HepG2 (cell line): ENCODE measurements around the gene RPAP2. TPM values are rescaled to one million over a fixed set of nuclear protein-coding genes. Genes with fewer than 3 reads are reported as not detected.

Experiments
- ATAC-seq: fragments of 200-7000 bp; cut with Tn5 transposase; 3 replicates; pipeline ENCODE4 v1.9.1; 2020; ENCODE audit warnings: mild to moderate bottlenecking, moderate library complexity
- BruUV-seq: library from RNA; stranded (reverse); fragments of 400-500 nt; replicated peaks from 2 replicates; lab custom pipeline; 2021; lab: Mats Ljungman, UMichigan
- CTCF ChIA-PET: fragments of 300-600 bp; formaldehyde crosslinking; extraction: SDS; loops from one replicate; lab custom pipeline; 2021; ENCODE audit warnings: low total read pairs, inconsistent platforms, low intra/inter-chr PET ratio; lab: Yijun Ruan, JAX
- POLR2A ChIA-PET: fragments of 350-600 bp; sonication (Branson Sonifier 250); formaldehyde crosslinking; loops from one replicate; lab custom pipeline; 2020; ENCODE audit warnings: antibody characterized with exemption, inconsistent platforms; lab: Yijun Ruan, JAX
- DNase-seq: peaks from one replicate; pipeline ENCODE4 v3.0.0-alpha.2; 2015; ENCODE audit warnings: low spot score
- FAIRE-seq: peaks from 3 replicates; lab custom pipeline; 2011; peaks lifted over from hg19 to GRCh38; lab: Jason Lieb, UNC
- H2AFZ ChIP-seq: one replicate; pipeline ENCODE4 v1.6.1; 2011; ENCODE audit warnings: low read length, inconsistent platforms
- H3K27ac ChIP-seq: fragments of 300-600 bp; 3 replicates; pipeline ENCODE4 v1.8.0; 2011; ENCODE audit warnings: mixed run types, mild to moderate bottlenecking, mixed read lengths, low read length, inconsistent platforms; ENCODE audit not compliant: insufficient read depth; ENCODE audit errors: extremely low read length
- H3K27me3 ChIP-seq, 2 experiments: fragments of 200-600 bp in 1 of 2; 2 replicates in 1 of 2; 3 replicates in 1 of 2; pipeline versions ENCODE4 v1.6.0 to v1.8.0; 2011; ENCODE audit warnings: low read length in 2 of 2, mild to moderate bottlenecking in 2 of 2, moderate library complexity in 2 of 2, inconsistent platforms in 1 of 2; ENCODE audit not compliant: insufficient read depth in 2 of 2, control insufficient read depth in 1 of 2
- H3K36me3 ChIP-seq, 2 experiments: fragments of 200-600 bp in 1 of 2; replicated peaks in 1 of 2; 2 replicates in 1 of 2; 3 replicates in 1 of 2; pipeline versions ENCODE4 v1.5.1 to v1.8.0; 2011; ENCODE audit warnings: low read length in 2 of 2, inconsistent platforms in 1 of 2; ENCODE audit not compliant: insufficient read depth in 2 of 2, control insufficient read depth in 1 of 2
- H3K4me1 ChIP-seq: 2 replicates; pipeline ENCODE4 v1.5.1; 2012; ENCODE audit warnings: low read length, inconsistent platforms; ENCODE audit not compliant: insufficient read depth
- H3K4me2 ChIP-seq: 2 replicates; pipeline ENCODE4 v1.6.0; 2011; ENCODE audit warnings: low read depth, low read length, inconsistent platforms
- H3K4me3 ChIP-seq, 3 experiments: fragments of 200-600 bp in 1 of 3; sonication (generic), shearing (Covaris generic) in 1 of 3; replicated peaks in 1 of 3; 2 replicates each; pipeline ENCODE4 v1.5.1; 2011 to 2016; ENCODE audit warnings: low read length in 3 of 3, inconsistent platforms in 2 of 3, low read depth in 2 of 3, mild to moderate bottlenecking in 2 of 3, control low read depth in 1 of 3, mixed read lengths in 1 of 3; ENCODE audit not compliant: insufficient read depth in 1 of 3
- H3K79me2 ChIP-seq: one replicate; pipeline ENCODE4 v1.6.1; 2011; ENCODE audit warnings: low read length, inconsistent platforms; ENCODE audit not compliant: insufficient read depth
- H3K9ac ChIP-seq: 2 replicates; pipeline ENCODE4 v1.6.0; 2011; ENCODE audit warnings: mild to moderate bottlenecking, low read depth, low read length, inconsistent platforms; ENCODE audit not compliant: insufficient read depth
- H3K9me3 ChIP-seq: 2 replicates; pipeline ENCODE4 v1.5.1; 2012; ENCODE audit warnings: mild to moderate bottlenecking, low read length
- H4K20me1 ChIP-seq: 2 replicates; pipeline ENCODE4 v1.6.0; 2011; ENCODE audit warnings: inconsistent platforms, mild to moderate bottlenecking, low read length, moderate library complexity; ENCODE audit not compliant: insufficient read depth
- CCDC6 ChIP-seq: sonication (generic); formaldehyde crosslinking; IDR thresholded peaks from 2 replicates; pipeline ENCODE4 v1.8.1; 2022; ENCODE audit warnings: mild to moderate bottlenecking, missing genetic modification reagents, moderate library complexity
- NCOA2 ChIP-seq: sonication (generic); formaldehyde crosslinking; IDR thresholded peaks from 2 replicates; pipeline ENCODE4 v1.8.0; 2022; ENCODE audit warnings: inconsistent platforms
- RNF2 ChIP-seq: fragments of 450-650 bp; conservative IDR thresholded peaks from 2 replicates; pipeline ENCODE4 v1.6.1; 2016; ENCODE audit warnings: low read depth
- ZNF225 ChIP-seq: sonication (generic); formaldehyde crosslinking; IDR thresholded peaks from 2 replicates; pipeline ENCODE4 v1.4.0; 2020; ENCODE audit warnings: mild to moderate bottlenecking, missing genetic modification reagents
- ZNF776 ChIP-seq: sonication (generic); formaldehyde crosslinking; IDR thresholded peaks from 2 replicates; pipeline ENCODE4 v1.4.0; 2020; ENCODE audit warnings: mild to moderate bottlenecking, missing genetic modification reagents
- ZNF790 ChIP-seq: sonication (generic); formaldehyde crosslinking; IDR thresholded peaks from 2 replicates; pipeline ENCODE4 v1.8.0; 2022; ENCODE audit warnings: missing genetic modification reagents, mild to moderate bottlenecking, borderline replicate concordance
- WGBS: methylation state at CpG from one replicate; pipeline ENCODE4 v1.1.6; 2017; ENCODE audit warnings: low lambda C conversion rate; 5-methylcytosine and 5-hydroxymethylcytosine counted together
- in situ Hi-C: cut with HindIII; loops from 2 replicates; pipeline ENCODE4 v1.10.0; 2017; ENCODE audit warnings: low pct_unique_long_range_greater_than_20kb; ENCODE audit not compliant: extremely low pct_ligation_motif_present
- intact Hi-C: fragments of 100-400 bp; cut with micrococcal nuclease; formaldehyde crosslinking; loops from one replicate; pipeline ENCODE4 v1.10.0; 2022; ENCODE audit not compliant: unreplicated experiment
- polyA plus RNA-seq, 8 experiments: library from polyadenylated mRNA; depleted of rRNA in 3 of 8; stranded (reverse) in 7 of 8; unstranded in 1 of 8; fragments of >200 nt; fragmentation: Illumina TruSeq in 4 of 8; extraction: Trizol in 4 of 8; gene quantifications; 2 replicates each; pipeline versions ENCODE4 v1.2.1 to v1.2.3, GENCODE V29; 2011 to 2016; ENCODE audit warnings: low read depth in 4 of 8, missing spikeins in 1 of 8, mixed read lengths in 1 of 8; ENCODE audit not compliant: insufficient read depth in 1 of 8
- total RNA-seq, 5 experiments: library from RNA; depleted of rRNA; stranded (reverse); fragments of >200 nt; fragmentation: Illumina TruSeq; extraction: Trizol; gene quantifications; 2 replicates each; pipeline ENCODE4 v1.2.3, GENCODE V29; 2016; ENCODE audit warnings: low read depth in 1 of 5
- TF ChIP-seq, protein P1 (sequence below): sonication (generic); formaldehyde crosslinking; IDR thresholded peaks from 2 replicates; pipeline ENCODE4 v1.4.0; 2020; ENCODE audit warnings: missing genetic modification reagents
- TF ChIP-seq, protein P2 (sequence below): IDR thresholded peaks from 2 replicates; pipeline ENCODE4 v1.6.1; 2016; ENCODE audit warnings: low read depth, control low read depth
- TF ChIP-seq, protein P3 (sequence below): IDR thresholded peaks from 2 replicates; pipeline ENCODE4 v1.6.1; 2016; ENCODE audit warnings: low read depth, missing genetic modification reagents, missing compliant biosample characterization
- TF ChIP-seq, protein P4 (sequence below): sonication (generic); formaldehyde crosslinking; IDR thresholded peaks from 2 replicates; pipeline ENCODE4 v1.4.0; 2020; ENCODE audit warnings: missing genetic modification reagents

The RPAP2 gene
- total and polyA plus RNA-seq, 2 of the 13 experiments (the other 11 are each of a cell fraction or from before 2014, with no cell fraction given), result 10.0 to 34.8 TPM

DNA sequence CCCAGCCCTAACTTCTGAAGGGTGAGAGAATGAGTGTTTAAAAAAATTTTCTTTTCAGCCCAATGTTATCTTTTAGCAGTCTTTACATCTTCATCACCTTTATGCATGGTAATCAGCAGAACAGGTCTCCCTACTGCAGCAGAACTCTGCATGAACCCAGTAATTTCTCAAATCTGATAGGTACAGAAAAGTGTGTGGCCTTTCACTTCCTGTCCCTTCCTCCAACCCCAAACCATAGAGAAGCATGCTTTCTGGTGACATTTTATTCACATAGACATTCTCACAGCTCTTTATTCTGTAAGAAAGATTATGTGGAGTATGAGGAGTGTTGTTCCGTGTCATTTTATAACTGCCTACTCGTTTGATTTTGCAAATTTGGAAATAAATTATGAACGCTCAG lies 68.6 kb downstream of the RPAP2 start:
- no peak overlapping the region for H3K4me2 ChIP-seq
- H3K4me1 ChIP-seq, result no peaks in the 10 kb centered on the region
- ChIA-PET POLR2A (interaction anchor here (0.6 kb wide), 1 partner anchor 295 kb away, joined by 4 read pairs; no protein-coding TSS in a partner anchor), CTCF (no interaction called here)
- intact Hi-C loops, result no loop called here
- no peak overlapping the region for H2AFZ ChIP-seq
- no peak overlapping the region for H3K9ac ChIP-seq
- no peaks in the 10 kb centered on the region for H3K9me3 ChIP-seq
- no TSS peak for BruUV-seq
- DNase-seq (no peak), ATAC-seq (no peak), FAIRE-seq (no peak)
- H3K4me3 ChIP-seq, result no peak overlapping the region
- no peak overlapping the region for H3K27ac ChIP-seq
- H3K27me3 ChIP-seq, result no peaks in the 10 kb centered on the region
- H3K36me3 ChIP-seq, result peaks cover 2 to 11% of the 10 kb centered on the region in 2 experiments; a peak in 2 of 5 replicates
- in situ Hi-C loops, result no loop called here
- 98% methylated on average over 3 of the region's 3 CpGs for WGBS
- no peaks in the 10 kb centered on the region for H3K79me2 ChIP-seq
- no peaks in the 10 kb centered on the region for H4K20me1 ChIP-seq
- TF ChIP-seq, protein P1, sequence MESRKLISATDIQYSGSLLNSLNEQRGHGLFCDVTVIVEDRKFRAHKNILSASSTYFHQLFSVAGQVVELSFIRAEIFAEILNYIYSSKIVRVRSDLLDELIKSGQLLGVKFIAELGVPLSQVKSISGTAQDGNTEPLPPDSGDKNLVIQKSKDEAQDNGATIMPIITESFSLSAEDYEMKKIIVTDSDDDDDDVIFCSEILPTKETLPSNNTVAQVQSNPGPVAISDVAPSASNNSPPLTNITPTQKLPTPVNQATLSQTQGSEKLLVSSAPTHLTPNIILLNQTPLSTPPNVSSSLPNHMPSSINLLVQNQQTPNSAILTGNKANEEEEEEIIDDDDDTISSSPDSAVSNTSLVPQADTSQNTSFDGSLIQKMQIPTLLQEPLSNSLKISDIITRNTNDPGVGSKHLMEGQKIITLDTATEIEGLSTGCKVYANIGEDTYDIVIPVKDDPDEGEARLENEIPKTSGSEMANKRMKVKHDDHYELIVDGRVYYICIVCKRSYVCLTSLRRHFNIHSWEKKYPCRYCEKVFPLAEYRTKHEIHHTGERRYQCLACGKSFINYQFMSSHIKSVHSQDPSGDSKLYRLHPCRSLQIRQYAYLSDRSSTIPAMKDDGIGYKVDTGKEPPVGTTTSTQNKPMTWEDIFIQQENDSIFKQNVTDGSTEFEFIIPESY (CRISPR knock-in tag), result no peak
- TF ChIP-seq, protein P2, sequence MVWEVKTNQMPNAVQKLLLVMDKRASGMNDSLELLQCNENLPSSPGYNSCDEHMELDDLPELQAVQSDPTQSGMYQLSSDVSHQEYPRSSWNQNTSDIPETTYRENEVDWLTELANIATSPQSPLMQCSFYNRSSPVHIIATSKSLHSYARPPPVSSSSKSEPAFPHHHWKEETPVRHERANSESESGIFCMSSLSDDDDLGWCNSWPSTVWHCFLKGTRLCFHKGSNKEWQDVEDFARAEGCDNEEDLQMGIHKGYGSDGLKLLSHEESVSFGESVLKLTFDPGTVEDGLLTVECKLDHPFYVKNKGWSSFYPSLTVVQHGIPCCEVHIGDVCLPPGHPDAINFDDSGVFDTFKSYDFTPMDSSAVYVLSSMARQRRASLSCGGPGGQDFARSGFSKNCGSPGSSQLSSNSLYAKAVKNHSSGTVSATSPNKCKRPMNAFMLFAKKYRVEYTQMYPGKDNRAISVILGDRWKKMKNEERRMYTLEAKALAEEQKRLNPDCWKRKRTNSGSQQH (CRISPR knock-in tag), result no peak
- TF ChIP-seq ZNF790, result no peak
- TF ChIP-seq, protein P3, sequence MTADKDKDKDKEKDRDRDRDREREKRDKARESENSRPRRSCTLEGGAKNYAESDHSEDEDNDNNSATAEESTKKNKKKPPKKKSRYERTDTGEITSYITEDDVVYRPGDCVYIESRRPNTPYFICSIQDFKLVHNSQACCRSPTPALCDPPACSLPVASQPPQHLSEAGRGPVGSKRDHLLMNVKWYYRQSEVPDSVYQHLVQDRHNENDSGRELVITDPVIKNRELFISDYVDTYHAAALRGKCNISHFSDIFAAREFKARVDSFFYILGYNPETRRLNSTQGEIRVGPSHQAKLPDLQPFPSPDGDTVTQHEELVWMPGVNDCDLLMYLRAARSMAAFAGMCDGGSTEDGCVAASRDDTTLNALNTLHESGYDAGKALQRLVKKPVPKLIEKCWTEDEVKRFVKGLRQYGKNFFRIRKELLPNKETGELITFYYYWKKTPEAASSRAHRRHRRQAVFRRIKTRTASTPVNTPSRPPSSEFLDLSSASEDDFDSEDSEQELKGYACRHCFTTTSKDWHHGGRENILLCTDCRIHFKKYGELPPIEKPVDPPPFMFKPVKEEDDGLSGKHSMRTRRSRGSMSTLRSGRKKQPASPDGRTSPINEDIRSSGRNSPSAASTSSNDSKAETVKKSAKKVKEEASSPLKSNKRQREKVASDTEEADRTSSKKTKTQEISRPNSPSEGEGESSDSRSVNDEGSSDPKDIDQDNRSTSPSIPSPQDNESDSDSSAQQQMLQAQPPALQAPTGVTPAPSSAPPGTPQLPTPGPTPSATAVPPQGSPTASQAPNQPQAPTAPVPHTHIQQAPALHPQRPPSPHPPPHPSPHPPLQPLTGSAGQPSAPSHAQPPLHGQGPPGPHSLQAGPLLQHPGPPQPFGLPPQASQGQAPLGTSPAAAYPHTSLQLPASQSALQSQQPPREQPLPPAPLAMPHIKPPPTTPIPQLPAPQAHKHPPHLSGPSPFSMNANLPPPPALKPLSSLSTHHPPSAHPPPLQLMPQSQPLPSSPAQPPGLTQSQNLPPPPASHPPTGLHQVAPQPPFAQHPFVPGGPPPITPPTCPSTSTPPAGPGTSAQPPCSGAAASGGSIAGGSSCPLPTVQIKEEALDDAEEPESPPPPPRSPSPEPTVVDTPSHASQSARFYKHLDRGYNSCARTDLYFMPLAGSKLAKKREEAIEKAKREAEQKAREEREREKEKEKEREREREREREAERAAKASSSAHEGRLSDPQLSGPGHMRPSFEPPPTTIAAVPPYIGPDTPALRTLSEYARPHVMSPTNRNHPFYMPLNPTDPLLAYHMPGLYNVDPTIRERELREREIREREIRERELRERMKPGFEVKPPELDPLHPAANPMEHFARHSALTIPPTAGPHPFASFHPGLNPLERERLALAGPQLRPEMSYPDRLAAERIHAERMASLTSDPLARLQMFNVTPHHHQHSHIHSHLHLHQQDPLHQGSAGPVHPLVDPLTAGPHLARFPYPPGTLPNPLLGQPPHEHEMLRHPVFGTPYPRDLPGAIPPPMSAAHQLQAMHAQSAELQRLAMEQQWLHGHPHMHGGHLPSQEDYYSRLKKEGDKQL (CRISPR knock-in tag), result no peak
- TF ChIP-seq ZNF776 (CRISPR knock-in tag), result no peak
- TF ChIP-seq ZNF225 (CRISPR knock-in tag), result no peak
- TF ChIP-seq, protein P4, sequence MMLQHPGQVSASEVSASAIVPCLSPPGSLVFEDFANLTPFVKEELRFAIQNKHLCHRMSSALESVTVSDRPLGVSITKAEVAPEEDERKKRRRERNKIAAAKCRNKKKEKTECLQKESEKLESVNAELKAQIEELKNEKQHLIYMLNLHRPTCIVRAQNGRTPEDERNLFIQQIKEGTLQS, result no peak
- no peak for TF ChIP-seq NCOA2
- TF ChIP-seq RNF2, result no peak
- TF ChIP-seq CCDC6, result no peak
